HCT116 (cell line): ENCODE measurements around the gene CSNK2A1. TPM values are rescaled to one million over a fixed set of nuclear protein-coding genes. Genes with fewer than 3 reads are reported as not detected.

ENCODE experiments used
- ATAC-seq: fragments of 200-7000 bp; cut with Tn5 transposase; 2 replicates; pipeline ENCODE4 v1.9.1; 2020; ENCODE audit warnings: mild to moderate bottlenecking, moderate library complexity
- BruUV-seq: library from RNA; stranded (reverse); fragments of 400-500 nt; replicated peaks from 2 replicates; lab custom pipeline; 2021; lab: Mats Ljungman, UMichigan
- CTCF ChIA-PET: fragments of 300-600 bp; sonication (Branson Sonifier 250); formaldehyde crosslinking; loops from one replicate; lab custom pipeline; 2021; ENCODE audit warnings: antibody characterized with exemption; lab: Charles Lee
- POLR2A ChIA-PET: fragments of 300-600, 350-600 bp; sonication (Branson Sonifier 250); formaldehyde crosslinking; loops from one replicate; lab custom pipeline; 2021; ENCODE audit warnings: antibody characterized with exemption; lab: Charles Lee
- RAD21 ChIA-PET, 2 experiments: fragments of 300-600 bp; sonication (Branson Sonifier 250); formaldehyde crosslinking; loops; one replicate each; lab custom pipeline; 2023; ENCODE audit warnings: low total read pairs in 2 of 2; ENCODE audit not compliant: uncharacterized antibody in 2 of 2, unreplicated experiment in 2 of 2, low non-redundant PET in 1 of 2; lab: Charles Lee
- DNase-seq: peaks from one replicate; pipeline ENCODE4 v3.0.0-alpha.2; 2010; ENCODE audit warnings: low read depth, low spot score
- H2AFZ ChIP-seq: fragments of 200-600 bp; shearing (Covaris generic), sonication (generic); 2 replicates; pipeline ENCODE4 v1.6.1; 2017; ENCODE audit warnings: low read depth, mixed run types, mixed read lengths, antibody characterized with exemption, low read length; ENCODE audit not compliant: poor library complexity, severe bottlenecking
- H3K27ac ChIP-seq: 2 replicates; pipeline ENCODE4 v1.5.1; 2012; ENCODE audit warnings: low read depth, low read length
- H3K27me3 ChIP-seq: fragments of 200-600 bp; sonication (generic); 2 replicates; pipeline ENCODE4 v1.6.1; 2016; ENCODE audit warnings: mixed run types, low read length, mixed read lengths; ENCODE audit not compliant: insufficient read depth
- H3K36me3 ChIP-seq, 2 experiments: fragments of 200-500 bp in 1 of 2; fragments of 200-600 bp in 1 of 2; sonication (Bioruptor generic) in 1 of 2; sonication (generic) in 1 of 2; 2 replicates each; pipeline versions ENCODE4 v1.5.1 to v1.6.1; 2014 to 2016; ENCODE audit warnings: low read length in 2 of 2, inconsistent platforms in 1 of 2, mixed read lengths in 1 of 2, mixed run types in 1 of 2; ENCODE audit not compliant: insufficient read depth in 2 of 2, control insufficient read depth in 1 of 2
- H3K4me1 ChIP-seq, 2 experiments: fragments of 200-600 bp in 1 of 2; sonication (generic) in 1 of 2; 2 replicates each; pipeline versions ENCODE4 v1.5.1 to v1.6.1; 2012 to 2017; ENCODE audit warnings: low read length in 2 of 2, inconsistent platforms in 1 of 2, mild to moderate bottlenecking in 1 of 2, mixed read lengths in 1 of 2, mixed run types in 1 of 2, moderate library complexity in 1 of 2; ENCODE audit not compliant: insufficient read depth in 2 of 2, control insufficient read depth in 1 of 2
- H3K4me2 ChIP-seq: fragments of 200-600 bp; sonication (generic); 2 replicates; pipeline ENCODE4 v1.6.1; 2017; ENCODE audit warnings: mixed run types, low read length, mixed read lengths
- H3K4me3 ChIP-seq, 2 experiments: fragments of 200-600 bp in 1 of 2; sonication (generic) in 1 of 2; replicated peaks in 1 of 2; 2 replicates each; pipeline ENCODE4 v1.5.1; 2011 to 2016; ENCODE audit warnings: low read length in 2 of 2, control low read depth in 1 of 2, low read depth in 1 of 2, mild to moderate bottlenecking in 1 of 2, mixed read lengths in 1 of 2, mixed run types in 1 of 2
- H3K79me2 ChIP-seq: fragments of 200-600 bp; sonication (generic); 2 replicates; pipeline ENCODE4 v1.6.1; 2017; ENCODE audit warnings: mild to moderate bottlenecking, mixed run types, low read length, moderate library complexity, mixed read lengths; ENCODE audit not compliant: insufficient read depth
- H3K9ac ChIP-seq: fragments of 200-600 bp; sonication (generic); 2 replicates; pipeline ENCODE4 v1.6.1; 2016; ENCODE audit warnings: low read length, mixed read lengths
- H3K9me2 ChIP-seq: fragments of 200-600 bp; sonication (generic), shearing (Covaris generic); 2 replicates; pipeline ENCODE4 v1.6.1; 2017; ENCODE audit warnings: mixed run types, mild to moderate bottlenecking, moderate library complexity; ENCODE audit not compliant: insufficient read depth
- H3K9me3 ChIP-seq, 2 experiments: fragments of 200-500 bp in 1 of 2; fragments of 200-600 bp in 1 of 2; sonication (Bioruptor generic) in 1 of 2; sonication (generic) in 1 of 2; 2 replicates each; pipeline ENCODE4 v1.6.1; 2014 to 2017; ENCODE audit warnings: low read length in 2 of 2, mixed read lengths in 2 of 2, inconsistent platforms in 1 of 2, low read depth in 1 of 2, mild to moderate bottlenecking in 1 of 2, mixed run types in 1 of 2, moderate library complexity in 1 of 2; ENCODE audit not compliant: control insufficient read depth in 1 of 2, insufficient read depth in 1 of 2
- H4K20me1 ChIP-seq: fragments of 200-600 bp; sonication (generic), shearing (Covaris generic); 2 replicates; pipeline ENCODE4 v1.6.1; 2017; ENCODE audit warnings: mixed run types, mild to moderate bottlenecking, moderate library complexity; ENCODE audit not compliant: insufficient read depth
- ATF3 ChIP-seq: IDR thresholded peaks from 2 replicates; pipeline ENCODE4 v1.6.1; 2012
- CBX3 ChIP-seq: IDR thresholded peaks from 2 replicates; pipeline ENCODE4 v1.6.1; 2012; ENCODE audit warnings: low read depth
- EGR1 ChIP-seq: IDR thresholded peaks from 2 replicates; pipeline ENCODE4 v1.6.1; 2012; ENCODE audit warnings: low read depth
- ELF1 ChIP-seq: IDR thresholded peaks from 2 replicates; pipeline ENCODE4 v1.6.1; 2012; ENCODE audit warnings: low read depth, borderline replicate concordance
- EZH2 ChIP-seq: fragments of 200-600 bp; sonication (generic); IDR thresholded peaks from 2 replicates; pipeline ENCODE4 v1.6.1; 2017; ENCODE audit warnings: antibody characterized with exemption, mixed run types
- EZH2phosphoT487 ChIP-seq: fragments of 200-600 bp; IDR thresholded peaks from 2 replicates; pipeline ENCODE4 v1.6.1; 2018; ENCODE audit warnings: antibody characterized with exemption, borderline replicate concordance
- FOSL1 ChIP-seq: IDR thresholded peaks from 2 replicates; pipeline ENCODE4 v1.6.1; 2012; ENCODE audit warnings: low read depth
- POLR2A ChIP-seq: IDR thresholded peaks from 2 replicates; pipeline ENCODE4 v1.7.0; 2011; ENCODE audit warnings: borderline replicate concordance; ENCODE audit not compliant: insufficient read depth, insufficient read length; ENCODE audit errors: extremely low read depth
- RAD21 ChIP-seq: IDR thresholded peaks from 2 replicates; pipeline ENCODE4 v1.6.1; 2012; ENCODE audit warnings: low read depth, mild to moderate bottlenecking
- REST ChIP-seq: IDR thresholded peaks from 2 replicates; pipeline ENCODE4 v1.6.1; 2012; ENCODE audit warnings: low read depth
- SIN3A ChIP-seq: IDR thresholded peaks from 2 replicates; pipeline ENCODE4 v1.6.1; 2012; ENCODE audit warnings: low read depth
- SRF ChIP-seq: IDR thresholded peaks from 2 replicates; pipeline ENCODE4 v1.6.1; 2012; ENCODE audit warnings: low read depth
- TCF7L2 ChIP-seq: IDR thresholded peaks from 2 replicates; pipeline ENCODE4 v1.7.0; 2011; ENCODE audit warnings: borderline replicate concordance, inconsistent platforms; ENCODE audit not compliant: insufficient read depth, insufficient read length; ENCODE audit errors: extremely low read depth
- YY1 ChIP-seq: IDR thresholded peaks from 2 replicates; pipeline ENCODE4 v1.6.1; 2011; ENCODE audit warnings: low read length, low read depth, moderate library complexity, mild to moderate bottlenecking; ENCODE audit not compliant: insufficient replicate concordance; ENCODE audit errors: extremely low read depth
- ZFX ChIP-seq: fragments of 450-650 bp; IDR thresholded peaks from 2 replicates; pipeline ENCODE4 v1.6.1; 2017
- ZNF274 ChIP-seq: fragments of 200-500 bp; sonication (Bioruptor generic); IDR thresholded peaks from 2 replicates; pipeline ENCODE4 v1.6.1; 2014; ENCODE audit warnings: mild to moderate bottlenecking, low read depth, low read length, inconsistent platforms
- intact Hi-C: fragments of 100-400 bp; cut with micrococcal nuclease; formaldehyde crosslinking; loops from 2 replicates; pipeline ENCODE4 v1.10.0; 2022
- total RNA-seq: library from RNA; stranded (reverse); gene quantifications from one replicate; pipeline ENCODE4 v1.2.1, GENCODE V29; 2021; ENCODE audit not compliant: unreplicated experiment
- TF ChIP-seq, protein P1 (sequence below): IDR thresholded peaks from 2 replicates; pipeline ENCODE4 v1.6.1; 2012
- TF ChIP-seq, protein P2 (sequence below): IDR thresholded peaks from 2 replicates; pipeline ENCODE4 v1.6.1; 2011; ENCODE audit warnings: mild to moderate bottlenecking, low read length, moderate library complexity; ENCODE audit not compliant: insufficient replicate concordance; ENCODE audit errors: extremely low read depth
- TF ChIP-seq, protein P3 (sequence below), 3 experiments: fragments of 200-600 bp in 1 of 3; sonication (generic) in 1 of 3; IDR thresholded peaks in 2 of 3; conservative IDR thresholded peaks in 1 of 3; 2 replicates each; pipeline ENCODE4 v1.5.1; 2012 to 2017; ENCODE audit warnings: low read depth in 2 of 3, low read length in 2 of 3, antibody characterized with exemption in 1 of 3, borderline replicate concordance in 1 of 3, control low read depth in 1 of 3, mild to moderate bottlenecking in 1 of 3, mixed read lengths in 1 of 3, mixed run types in 1 of 3, moderate library complexity in 1 of 3; ENCODE audit not compliant: insufficient read depth in 1 of 3

Gene CSNK2A1
- total RNA-seq, 1 experiment from 2014 or later = 284 TPM

DNA sequence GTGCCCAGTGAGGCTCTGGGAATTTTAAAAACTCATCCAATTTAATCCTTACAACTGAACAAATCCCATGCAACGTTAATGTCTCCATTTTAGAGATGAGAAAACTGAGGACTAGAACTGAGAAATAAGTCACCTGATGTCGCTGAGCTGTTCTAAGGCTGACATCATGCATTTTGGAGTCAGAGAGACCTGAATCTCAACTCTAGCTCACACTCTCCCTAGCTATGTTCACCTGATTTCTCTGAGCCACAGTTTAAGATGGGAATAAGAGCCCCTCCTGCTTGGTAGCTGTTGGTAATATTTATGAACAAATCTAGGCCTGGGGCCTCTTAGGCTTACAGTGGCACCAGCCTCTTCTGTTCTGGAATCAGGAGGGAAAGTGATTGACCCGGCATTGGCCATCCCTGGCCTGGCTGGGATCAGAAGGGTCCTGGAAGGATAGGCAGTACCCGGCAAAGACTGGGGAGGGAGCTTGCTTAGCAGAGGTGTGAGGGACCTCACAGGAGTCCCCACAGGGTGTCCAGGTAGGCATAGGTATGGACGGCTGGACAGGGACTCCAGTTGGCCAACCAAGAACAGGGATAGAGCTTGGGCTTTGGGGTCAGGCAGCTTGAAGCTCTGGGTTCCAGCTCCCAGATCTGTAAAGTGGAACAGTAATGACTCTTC is 18.8 kb upstream of the CSNK2A1 start:
- Histone ChIP-seq H3K9me3 (no peaks in the 10 kb centered on the region), H3K36me3 (no peaks in the 10 kb centered on the region)
- no TSS peak for BruUV-seq
- TF ChIP-seq YY1 (no peak), ELF1 (no peak), POLR2A (no peak), ZNF274 (no peak), SRF (no peak), ZFX (no peak), FOSL1 (no peak), TCF7L2 (no peak), EZH2phosphoT487 (no peak), REST (no peak), ATF3 (no peak), EZH2 (no peak), SIN3A (no peak), EGR1 (no peak), RAD21 (no peak), CBX3 (no peak)
- TF ChIP-seq, protein P1, sequence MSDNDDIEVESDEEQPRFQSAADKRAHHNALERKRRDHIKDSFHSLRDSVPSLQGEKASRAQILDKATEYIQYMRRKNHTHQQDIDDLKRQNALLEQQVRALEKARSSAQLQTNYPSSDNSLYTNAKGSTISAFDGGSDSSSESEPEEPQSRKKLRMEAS = no peak
- TF ChIP-seq, protein P2, sequence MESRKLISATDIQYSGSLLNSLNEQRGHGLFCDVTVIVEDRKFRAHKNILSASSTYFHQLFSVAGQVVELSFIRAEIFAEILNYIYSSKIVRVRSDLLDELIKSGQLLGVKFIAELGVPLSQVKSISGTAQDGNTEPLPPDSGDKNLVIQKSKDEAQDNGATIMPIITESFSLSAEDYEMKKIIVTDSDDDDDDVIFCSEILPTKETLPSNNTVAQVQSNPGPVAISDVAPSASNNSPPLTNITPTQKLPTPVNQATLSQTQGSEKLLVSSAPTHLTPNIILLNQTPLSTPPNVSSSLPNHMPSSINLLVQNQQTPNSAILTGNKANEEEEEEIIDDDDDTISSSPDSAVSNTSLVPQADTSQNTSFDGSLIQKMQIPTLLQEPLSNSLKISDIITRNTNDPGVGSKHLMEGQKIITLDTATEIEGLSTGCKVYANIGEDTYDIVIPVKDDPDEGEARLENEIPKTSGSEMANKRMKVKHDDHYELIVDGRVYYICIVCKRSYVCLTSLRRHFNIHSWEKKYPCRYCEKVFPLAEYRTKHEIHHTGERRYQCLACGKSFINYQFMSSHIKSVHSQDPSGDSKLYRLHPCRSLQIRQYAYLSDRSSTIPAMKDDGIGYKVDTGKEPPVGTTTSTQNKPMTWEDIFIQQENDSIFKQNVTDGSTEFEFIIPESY = no peak
- TF ChIP-seq, protein P3, sequence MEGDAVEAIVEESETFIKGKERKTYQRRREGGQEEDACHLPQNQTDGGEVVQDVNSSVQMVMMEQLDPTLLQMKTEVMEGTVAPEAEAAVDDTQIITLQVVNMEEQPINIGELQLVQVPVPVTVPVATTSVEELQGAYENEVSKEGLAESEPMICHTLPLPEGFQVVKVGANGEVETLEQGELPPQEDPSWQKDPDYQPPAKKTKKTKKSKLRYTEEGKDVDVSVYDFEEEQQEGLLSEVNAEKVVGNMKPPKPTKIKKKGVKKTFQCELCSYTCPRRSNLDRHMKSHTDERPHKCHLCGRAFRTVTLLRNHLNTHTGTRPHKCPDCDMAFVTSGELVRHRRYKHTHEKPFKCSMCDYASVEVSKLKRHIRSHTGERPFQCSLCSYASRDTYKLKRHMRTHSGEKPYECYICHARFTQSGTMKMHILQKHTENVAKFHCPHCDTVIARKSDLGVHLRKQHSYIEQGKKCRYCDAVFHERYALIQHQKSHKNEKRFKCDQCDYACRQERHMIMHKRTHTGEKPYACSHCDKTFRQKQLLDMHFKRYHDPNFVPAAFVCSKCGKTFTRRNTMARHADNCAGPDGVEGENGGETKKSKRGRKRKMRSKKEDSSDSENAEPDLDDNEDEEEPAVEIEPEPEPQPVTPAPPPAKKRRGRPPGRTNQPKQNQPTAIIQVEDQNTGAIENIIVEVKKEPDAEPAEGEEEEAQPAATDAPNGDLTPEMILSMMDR (IDR thresholded peaks at IDR 0.05 in 2 of 3, conservative IDR thresholded peaks at IDR 0.05 in 1 of 3; ENCODE audit: borderline replicate concordance in 1 of 3, insufficient read depth in 1 of 3, low read depth in 2 of 3, low read length in 2 of 3) = no peak

More for the DNA sequence above, 18.8 kb upstream of the CSNK2A1 start:
- ATAC-seq = no peak
- Histone ChIP-seq H3K9me2 (no peaks in the 10 kb centered on the region), H3K27me3 (no peaks in the 10 kb centered on the region), H3K27ac (no peak overlapping the region), H3K79me2 (no peaks in the 10 kb centered on the region), H2AFZ (peak overlapping the region; percentile 58), H4K20me1 (no peaks in the 10 kb centered on the region), H3K4me1 (peaks cover 0 to 4% of the 10 kb centered on the region in 2 experiments; a peak in 2 of 4 replicates), H3K4me2 (no peak overlapping the region), H3K4me3 (no peak overlapping the region), H3K9ac (no peak overlapping the region)
- DNase-seq = no peak
- intact Hi-C loops = loop anchor here (10.0 kb wide), 2 partner anchors 202 to 392 kb away; partner anchors contain the start of gene SLC52A3
- RAD21 ChIA-PET = no interaction called here
- CTCF ChIA-PET = interaction anchor here (1.2 to 3.9 kb wide), 5 partner anchors 8 to 177 kb away, joined by 3 to 29 read pairs (median 4); no protein-coding TSS in a partner anchor
- POLR2A ChIA-PET = interaction anchor here (1.4 kb wide), 1 partner anchor 83 kb away, joined by 5 read pairs; no protein-coding TSS in a partner anchor
